B cell (primary cell): ENCODE measurements around the gene OXSR1. TPM values are rescaled to one million over a fixed set of nuclear protein-coding genes. Genes with fewer than 3 reads are reported as not detected.

ENCODE experiments used
- ATAC-seq: fragments of 200-7000 bp; cut with Tn5 transposase; one replicate; pipeline ENCODE4 v1.10.0; 2021; ENCODE audit warnings: low read depth, mild to moderate bottlenecking, moderate number of reproducible peaks, moderate library complexity
- CTCF ChIA-PET: fragments of 350-600 bp; sonication (Branson Sonifier 250); formaldehyde crosslinking; loops from one replicate; lab custom pipeline; 2021; ENCODE audit warnings: antibody characterized with exemption, inconsistent platforms; lab: Charles Lee
- POLR2A ChIA-PET: fragments of 350-600 bp; sonication (Branson Sonifier 250); formaldehyde crosslinking; loops from one replicate; lab custom pipeline; 2021; ENCODE audit warnings: antibody characterized with exemption; lab: Charles Lee
- DNase-seq: peaks from one replicate; pipeline ENCODE4 v3.0.0; 2013
- H2AFZ ChIP-seq: 2 replicates; pipeline ENCODE4 v1.6.1; 2012; ENCODE audit warnings: mild to moderate bottlenecking, low read depth, low read length; ENCODE audit not compliant: insufficient read depth, poor library complexity, severe bottlenecking
- H3K27ac ChIP-seq, 2 donors: 1 replicate in 1 of 2; 2 replicates in 1 of 2; pipeline ENCODE4 v1.5.1; 2012 to 2013; ENCODE audit warnings: low read length in 2 of 2, mild to moderate bottlenecking in 2 of 2, moderate library complexity in 1 of 2
- H3K27me3 ChIP-seq, 4 experiments: fragments of 200-600 bp in 1 of 4; sonication (generic) in 1 of 4; replicated peaks in 1 of 4; 1 replicate in 2 of 4; 2 replicates in 2 of 4; pipeline versions ENCODE4 v1.6.1 to v1.7.0; 2013 to 2016; ENCODE audit warnings: low read length in 3 of 4, mild to moderate bottlenecking in 2 of 4, mixed read lengths in 1 of 4, moderate library complexity in 1 of 4; ENCODE audit not compliant: insufficient read depth in 4 of 4, control insufficient read depth in 3 of 4; ENCODE audit errors: control extremely low read depth in 1 of 4
- H3K36me3 ChIP-seq, 2 experiments: replicated peaks in 1 of 2; 1 replicate in 1 of 2; 2 replicates in 1 of 2; pipeline versions ENCODE4 v1.6.1 to v1.7.1; 2013; ENCODE audit warnings: low read length in 1 of 2; ENCODE audit not compliant: insufficient read depth in 2 of 2, control insufficient read depth in 1 of 2; ENCODE audit errors: control extremely low read depth in 1 of 2, extremely low read depth in 1 of 2
- H3K4me1 ChIP-seq, 2 donors: fragments of 200-600 bp in 1 of 2; sonication (generic) in 1 of 2; 1 replicate in 1 of 2; 2 replicates in 1 of 2; pipeline versions ENCODE4 v1.5.1 to v1.6.1; 2013 to 2017; ENCODE audit warnings: low read length in 2 of 2; ENCODE audit not compliant: control insufficient read depth in 2 of 2, insufficient read depth in 2 of 2
- H3K4me2 ChIP-seq: replicated peaks from 2 replicates; pipeline ENCODE3; 2012; ENCODE audit warnings: mild to moderate bottlenecking, low read depth, low read length; ENCODE audit not compliant: poor library complexity, severe bottlenecking
- H3K4me3 ChIP-seq, 5 experiments: fragments of 200-600 bp in 1 of 5; sonication (generic) in 1 of 5; 1 replicate in 3 of 5; 2 replicates in 2 of 5; pipeline versions ENCODE4 v1.5.1 to v1.7.0; 2011 to 2016; ENCODE audit warnings: low read length in 4 of 5, mild to moderate bottlenecking in 4 of 5, low read depth in 2 of 5, control low read depth in 1 of 5, moderate library complexity in 1 of 5; ENCODE audit not compliant: insufficient read depth in 1 of 5; ENCODE audit errors: control extremely low read depth in 1 of 5, extremely low read depth in 1 of 5
- H3K79me2 ChIP-seq: fragments of 200-600 bp; sonication (generic); one replicate; pipeline ENCODE4 v1.6.0; 2016; ENCODE audit warnings: low read length; ENCODE audit not compliant: control insufficient read depth, insufficient read depth
- H3K9ac ChIP-seq: fragments of 200-600 bp; sonication (generic); 2 replicates; pipeline ENCODE4 v1.6.1; 2017; ENCODE audit warnings: mild to moderate bottlenecking, low read length, moderate library complexity
- H3K9me3 ChIP-seq, 3 donors: one replicate each; pipeline versions ENCODE4 v1.6.1 to v1.7.1; 2013; ENCODE audit warnings: low read length in 2 of 3; ENCODE audit not compliant: control insufficient read depth in 2 of 3, insufficient read depth in 1 of 3; ENCODE audit errors: control extremely low read depth in 1 of 3
- H4K20me1 ChIP-seq: 2 replicates; pipeline ENCODE4 v1.6.0; 2012; ENCODE audit warnings: mild to moderate bottlenecking, low read length; ENCODE audit not compliant: insufficient read depth, control insufficient read depth, poor library complexity, severe bottlenecking
- H3K27ac Mint-ChIP-seq: one replicate; pipeline ENCODE4 v1.8.0; 2021; ENCODE audit warnings: mixed read lengths
- H3K27me3 Mint-ChIP-seq: one replicate; pipeline ENCODE4 v1.8.0; 2021; ENCODE audit warnings: mixed read lengths
- H3K4me1 Mint-ChIP-seq: one replicate; pipeline ENCODE4 v1.8.0; 2021; ENCODE audit warnings: mixed read lengths
- H3K4me3 Mint-ChIP-seq: one replicate; pipeline ENCODE4 v1.8.0; 2021; ENCODE audit warnings: mixed read lengths
- H3K9me3 Mint-ChIP-seq: one replicate; pipeline ENCODE4 v1.8.0; 2022; ENCODE audit warnings: mixed read lengths; ENCODE audit not compliant: insufficient read depth
- CTCF ChIP-seq: fragments of 200-600 bp; IDR thresholded peaks from one replicate; pipeline ENCODE4 v1.8.0; 2022; ENCODE audit warnings: antibody characterized with exemption, mild to moderate bottlenecking
- EZH2 ChIP-seq: IDR thresholded peaks from 2 replicates; pipeline ENCODE4 v1.6.1; 2012; ENCODE audit warnings: borderline replicate concordance, low read depth, mild to moderate bottlenecking, moderate library complexity, low read length; ENCODE audit not compliant: insufficient read depth, poor library complexity, severe bottlenecking
- WGBS: methylation state at CpG from one replicate; pipeline ENCODE4 v1.1.5; 2013; ENCODE audit warnings: missing lambda C conversion rate; ENCODE audit not compliant: insufficient coverage; 5-methylcytosine and 5-hydroxymethylcytosine counted together
- intact Hi-C: fragments of 100-400 bp; cut with micrococcal nuclease; formaldehyde crosslinking; loops from one replicate; pipeline ENCODE4 v1.10.0; 2022
- polyA plus RNA-seq: library from polyadenylated mRNA; depleted of rRNA; stranded (reverse); fragments of >200 nt; gene quantifications from 2 replicates; pipeline ENCODE4 v1.2.3, GENCODE V29; 2012
- total RNA-seq, 2 donors: library from RNA; stranded (reverse); fragments of 120-200 nt in 1 of 2; gene quantifications; 1 replicate in 1 of 2; 2 replicates in 1 of 2; pipeline versions ENCODE4 v1.2.3 to v1.2.4, GENCODE V29; 2013 to 2022

The OXSR1 gene
- total and polyA plus RNA-seq, 2 donors (not counting 1 experiment from before 2014, with no cell fraction given), result 15.5 to 41.5 TPM

- Histone ChIP-seq H3K79me2 (no peaks in the 10 kb centered on the region), H3K27ac (no peak overlapping the region), H3K36me3 (peaks cover 2 to 52% of the 10 kb centered on the region in 2 experiments), H3K27me3 (no peaks in the 10 kb centered on the region), H3K9me3 (no peaks in the 10 kb centered on the region), H3K4me3 (no peak overlapping the region), H2AFZ (no peak overlapping the region), H3K4me2 (no peak overlapping the region), H3K9ac (no peak overlapping the region), H4K20me1 (peaks cover 3% of the 10 kb centered on the region), H3K4me1 (peaks cover 0 to 2% of the 10 kb centered on the region in 2 donors)
- H3K9me3 Mint-ChIP-seq, result no peaks in the 10 kb centered on the region
- ChIA-PET CTCF (interaction anchor here (6.5 kb wide), 1 partner anchor 177 kb away, joined by 55 read pairs; no protein-coding TSS in a partner anchor), POLR2A (no interaction called here)
- H3K27ac Mint-ChIP-seq, result no peak overlapping the region
- no peaks in the 10 kb centered on the region for H3K27me3 Mint-ChIP-seq
- peaks cover 3% of the 10 kb centered on the region for H3K4me1 Mint-ChIP-seq
- ATAC-seq (no peak), DNase-seq (no peak)
- H3K4me3 Mint-ChIP-seq, result no peak overlapping the region
- TF ChIP-seq CTCF, result no peak
- TF ChIP-seq EZH2, result no peak
- WGBS, result 99% methylated on average over 9 of the region's 9 CpGs
- intact Hi-C loops, result no loop called here
These were observed 43.9 kb upstream of the OXSR1 start for GRCh38 chr3:38121451-38121831.

GRCh38 chr3:38121832-38122461, 43.4 kb upstream of the OXSR1 start:
- Histone ChIP-seq H3K4me3 (no peak overlapping the region), H3K79me2 (no peaks in the 10 kb centered on the region), H3K4me2 (no peak overlapping the region), H3K9me3 (no peaks in the 10 kb centered on the region), H3K27me3 (no peaks in the 10 kb centered on the region), H3K4me1 (no peaks in the 10 kb centered on the region), H2AFZ (no peak overlapping the region), H3K9ac (no peak overlapping the region), H4K20me1 (peaks cover 8% of the 10 kb centered on the region), H3K36me3 (peaks cover 2 to 57% of the 10 kb centered on the region in 2 experiments), H3K27ac (no peak overlapping the region)
- ChIA-PET CTCF (no interaction called here), POLR2A (no interaction called here)
- H3K9me3 Mint-ChIP-seq, result no peaks in the 10 kb centered on the region
- TF ChIP-seq CTCF (no peak), EZH2 (no peak)
- no peak overlapping the region for H3K4me3 Mint-ChIP-seq
- intact Hi-C loops, result no loop called here
- DNase-seq (no peak), ATAC-seq (no peak)
- peaks cover 3% of the 10 kb centered on the region for H3K4me1 Mint-ChIP-seq
- 97% methylated on average over 11 of the region's 13 CpGs for WGBS
- peak overlapping the region; percentile 26 for H3K27ac Mint-ChIP-seq
- no peaks in the 10 kb centered on the region for H3K27me3 Mint-ChIP-seq
